Erythroblast (primary cell): ENCODE measurements around the gene PXN.

Source experiments
- GATA1 ChIP-seq: IDR thresholded peaks from 2 replicates; pipeline ENCODE4 v1.6.1; 2011; ENCODE audit warnings: low read depth, mild to moderate bottlenecking, control low read depth, low read length, moderate library complexity
- POLR2A ChIP-seq: IDR thresholded peaks from 2 replicates; pipeline ENCODE4 v1.6.1; 2011; ENCODE audit warnings: mild to moderate bottlenecking, low read length

DNA sequence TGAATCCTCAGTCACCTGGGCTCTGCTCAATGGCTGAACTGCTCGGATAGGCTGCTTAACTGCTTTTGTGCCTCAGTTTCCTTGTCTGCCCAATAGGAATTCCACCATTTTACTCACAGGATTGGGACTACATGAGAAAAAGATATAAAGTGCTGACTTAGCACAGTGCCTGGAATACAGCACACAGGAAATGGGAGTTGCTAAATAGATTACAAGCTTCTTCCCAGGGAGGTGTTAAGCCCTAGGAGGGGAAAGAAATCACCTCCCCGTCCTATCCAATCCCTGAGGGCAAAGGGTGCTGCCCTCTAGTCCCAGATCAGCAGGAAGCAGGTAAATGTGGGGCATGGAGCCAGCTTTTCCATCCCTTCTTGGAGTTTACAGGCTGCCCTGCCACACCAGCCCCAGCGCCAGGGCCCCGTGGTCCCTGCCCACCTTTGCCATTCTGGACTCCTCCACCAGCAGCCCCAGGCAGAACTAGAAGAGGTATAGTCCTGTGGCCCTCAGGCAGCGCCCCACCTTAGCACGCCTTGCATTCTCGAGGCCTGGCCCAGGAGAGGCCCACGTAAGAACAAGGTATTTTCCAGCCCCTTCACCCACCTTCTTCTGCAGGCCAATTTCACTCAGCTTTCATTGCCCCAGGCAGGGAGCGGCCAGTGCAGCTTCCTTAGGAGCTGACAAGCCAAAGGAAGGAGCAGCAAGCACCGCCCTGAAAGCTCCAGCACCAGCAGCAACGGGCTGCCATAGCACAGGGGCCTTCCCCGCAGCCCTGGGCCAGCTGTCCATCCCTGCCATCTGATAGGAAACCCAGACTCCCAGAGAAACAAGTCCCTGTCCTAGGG, 35.8 kb downstream of the PXN start:
- TF ChIP-seq POLR2A (no peak), GATA1 (no peak)
